DOHH2 (cell line): Measurements from ENCODE around the gene IHH.

Experiments
- H3F3A ChIP-seq: fragments of 200-600 bp; sonication (generic), shearing (Covaris generic); 2 replicates; pipeline ENCODE4 v1.6.0; 2016; ENCODE audit warnings: antibody characterized with exemption, mild to moderate bottlenecking; ENCODE audit not compliant: control insufficient read depth, insufficient read depth
- H3K27ac ChIP-seq: fragments of 200-600 bp; sonication (generic); 2 replicates; pipeline ENCODE4 v1.5.1; 2014; ENCODE audit warnings: low read depth, mild to moderate bottlenecking, low read length, moderate library complexity
- H3K27me3 ChIP-seq: fragments of 200-600 bp; sonication (generic); 2 replicates; pipeline ENCODE4 v1.6.1; 2014; ENCODE audit warnings: mild to moderate bottlenecking, low read length, mixed read lengths; ENCODE audit not compliant: control insufficient read depth
- H3K36me3 ChIP-seq: fragments of 200-600 bp; sonication (generic); 2 replicates; pipeline ENCODE4 v1.6.1; 2014; ENCODE audit warnings: mild to moderate bottlenecking, low read length, moderate library complexity, mixed read lengths; ENCODE audit not compliant: control insufficient read depth
- H3K4me1 ChIP-seq: fragments of 200-600 bp; sonication (generic); 2 replicates; pipeline ENCODE4 v1.6.1; 2014; ENCODE audit warnings: mild to moderate bottlenecking, low read length, mixed read lengths; ENCODE audit not compliant: control insufficient read depth
- H3K4me2 ChIP-seq: fragments of 200-600 bp; sonication (generic); 2 replicates; pipeline ENCODE4 v1.6.0; 2014; ENCODE audit warnings: mild to moderate bottlenecking, low read length, moderate library complexity
- H3K4me3 ChIP-seq: fragments of 200-600 bp; sonication (generic); 2 replicates; pipeline ENCODE4 v1.5.1; 2014; ENCODE audit warnings: mild to moderate bottlenecking, low read length, mixed read lengths
- H3K79me2 ChIP-seq: fragments of 200-600 bp; sonication (generic); 2 replicates; pipeline ENCODE4 v1.6.1; 2014; ENCODE audit warnings: mild to moderate bottlenecking, low read length, mixed read lengths; ENCODE audit not compliant: control insufficient read depth
- H3K9me2 ChIP-seq: fragments of 200-600 bp; sonication (generic); replicated peaks from 2 replicates; pipeline ENCODE4 v1.6.1; 2014; ENCODE audit warnings: mild to moderate bottlenecking, low read length, mixed read lengths; ENCODE audit not compliant: control insufficient read depth
- H3K9me3 ChIP-seq: fragments of 200-600 bp; sonication (generic); 2 replicates; pipeline ENCODE4 v1.6.1; 2014; ENCODE audit warnings: antibody characterized with exemption, low read length, mixed read lengths; ENCODE audit not compliant: control insufficient read depth, insufficient read depth
- H4K20me1 ChIP-seq: fragments of 200-600 bp; sonication (generic); 2 replicates; pipeline ENCODE4 v1.6.0; 2014; ENCODE audit warnings: low read depth, mild to moderate bottlenecking, antibody characterized with exemption, low read length, moderate library complexity; ENCODE audit not compliant: control insufficient read depth, insufficient read depth
- CTCF ChIP-seq: fragments of 200-600 bp; sonication (generic); IDR thresholded peaks from one replicate; pipeline ENCODE4 v1.5.1; 2014; ENCODE audit warnings: antibody characterized with exemption, mild to moderate bottlenecking, low read depth, low read length; ENCODE audit not compliant: poor library complexity, severe bottlenecking
- EZH2phosphoT487 ChIP-seq: fragments of 200-600 bp; sonication (generic); IDR thresholded peaks from 2 replicates; pipeline ENCODE4 v1.6.1; 2017; ENCODE audit warnings: borderline replicate concordance, mild to moderate bottlenecking, antibody characterized with exemption, low read length, moderate library complexity, mixed read lengths

Gene IHH

GRCh38 chr2:219049282-219049681 lies 11.4 kb downstream of the IHH start:
- TF ChIP-seq EZH2phosphoT487 (no peak), CTCF (no peak)
- Histone ChIP-seq H3K4me2 (no peak overlapping the region), H3K9me3 (no peaks in the 10 kb centered on the region), H4K20me1 (no peaks in the 10 kb centered on the region), H3K4me1 (no peaks in the 10 kb centered on the region), H3F3A (no peaks in the 10 kb centered on the region), H3K9me2 (no peaks in the 10 kb centered on the region), H3K36me3 (no peaks in the 10 kb centered on the region), H3K27ac (no peak overlapping the region), H3K79me2 (no peaks in the 10 kb centered on the region), H3K4me3 (no peak overlapping the region), H3K27me3 (peaks cover 5% of the 10 kb centered on the region)

- Histone ChIP-seq H3K4me2 (no peak overlapping the region), H3F3A (no peaks in the 10 kb centered on the region), H3K27me3 (peaks cover 3% of the 10 kb centered on the region), H4K20me1 (no peaks in the 10 kb centered on the region), H3K36me3 (no peaks in the 10 kb centered on the region), H3K4me1 (no peaks in the 10 kb centered on the region), H3K9me3 (no peaks in the 10 kb centered on the region), H3K79me2 (no peaks in the 10 kb centered on the region), H3K9me2 (no peaks in the 10 kb centered on the region), H3K27ac (no peak overlapping the region), H3K4me3 (no peak overlapping the region)
- TF ChIP-seq EZH2phosphoT487, result no peak
- TF ChIP-seq CTCF, result no peak
These were observed 14.7 kb downstream of the IHH start for GRCh38 chr2:219045937-219046550.

- H3K4me2 ChIP-seq, result no peak overlapping the region
- peaks cover 13% of the 10 kb centered on the region for H3K27me3 ChIP-seq
- no peak overlapping the region for H3K4me3 ChIP-seq
- H3K36me3 ChIP-seq, result no peaks in the 10 kb centered on the region
- TF ChIP-seq CTCF (no peak), EZH2phosphoT487 (no peak)
- H3K4me1 ChIP-seq, result no peaks in the 10 kb centered on the region
- H4K20me1 ChIP-seq, result 0 out of 2 replicates have a peak, but pooled peaks cover 5% of the 10 kb centered on the region
- no peak overlapping the region for H3K27ac ChIP-seq
- no peaks in the 10 kb centered on the region for H3K9me2 ChIP-seq
- H3F3A ChIP-seq, result no peaks in the 10 kb centered on the region
- H3K9me3 ChIP-seq, result no peaks in the 10 kb centered on the region
- no peaks in the 10 kb centered on the region for H3K79me2 ChIP-seq
These were observed 18.0 kb downstream of the IHH start for GRCh38 chr2:219042750-219043149.
